Ectodermal cell (in vitro differentiated cells): ENCODE results near the gene NET1.

Experiments used
- H3K27ac ChIP-seq: 2 replicates; pipeline ENCODE4 v1.7.0; 2013; ENCODE audit warnings: mild to moderate bottlenecking, low read depth, low read length; ENCODE audit not compliant: insufficient read depth, poor library complexity, severe bottlenecking
- H3K27me3 ChIP-seq: 2 replicates; pipeline ENCODE4 v1.7.0; 2013; ENCODE audit warnings: mild to moderate bottlenecking, low read length; ENCODE audit not compliant: insufficient read depth, control insufficient read depth, poor library complexity, severe bottlenecking
- H3K36me3 ChIP-seq: one replicate; pipeline ENCODE4 v1.7.0; 2013; ENCODE audit warnings: low read length; ENCODE audit not compliant: control insufficient read depth, insufficient read depth
- H3K4me1 ChIP-seq: one replicate; pipeline ENCODE4 v1.7.0; 2013; ENCODE audit warnings: low read length; ENCODE audit not compliant: control insufficient read depth, insufficient read depth
- H3K4me3 ChIP-seq: 2 replicates; pipeline ENCODE4 v1.7.0; 2013; ENCODE audit warnings: low read depth, low read length, control low read depth; ENCODE audit not compliant: insufficient read depth
- H3K9me3 ChIP-seq: 2 replicates; pipeline ENCODE4 v1.7.0; 2013; ENCODE audit warnings: mild to moderate bottlenecking, low read length, moderate library complexity; ENCODE audit not compliant: control insufficient read depth
- WGBS, 2 experiments: methylation state at CpG; one replicate each; pipeline ENCODE4 v1.1.7; 2013; ENCODE audit warnings: missing lambda C conversion rate in 2 of 2; 5-methylcytosine and 5-hydroxymethylcytosine counted together

The NET1 gene

DNA sequence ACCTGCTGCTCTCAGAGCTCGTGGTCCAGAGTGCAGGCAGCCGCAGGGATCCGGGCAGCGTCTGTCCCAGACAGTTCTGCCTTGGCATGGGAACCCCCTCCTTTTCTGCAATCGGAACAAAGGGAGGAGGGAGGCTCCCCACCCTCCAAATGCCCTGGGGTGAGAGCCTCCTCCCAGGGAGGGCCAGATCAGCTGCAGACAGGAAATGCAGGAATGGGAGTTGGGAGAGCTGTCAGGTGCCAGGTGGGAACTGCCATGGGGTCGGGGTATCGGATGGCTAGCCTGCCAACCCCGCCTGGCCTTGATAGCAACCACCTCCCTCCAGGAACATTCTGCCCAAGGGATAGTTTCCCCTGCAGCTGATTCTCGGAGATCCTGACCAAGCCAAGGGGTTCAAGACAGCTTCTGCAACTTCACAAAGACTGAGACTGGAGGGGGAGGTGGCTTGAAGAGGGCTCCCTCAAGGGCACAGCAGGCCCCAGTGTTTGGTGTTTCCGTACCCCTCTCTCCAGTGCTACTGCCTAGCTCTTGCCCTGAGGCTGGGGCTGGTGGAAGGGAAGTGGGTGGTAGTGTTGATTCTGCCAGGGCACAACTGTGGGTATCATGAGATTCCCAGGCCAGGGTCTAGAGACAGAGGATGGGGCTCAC is 87.3 kb downstream of the NET1 start, which contains the start of gene CALML5:
Gene CALML5 (minus strand): TSS at position 78 of the 648 bp plus-strand sequence. CDS start 132 bp downstream, outside the sequence.
- Histone ChIP-seq H3K27me3 (no peaks in the 10 kb centered on the region), H3K36me3 (no peaks in the 10 kb centered on the region), H3K9me3 (no peaks in the 10 kb centered on the region), H3K27ac (no peak within 1 kb of the TSS), H3K4me3 (no peak within 1 kb of the TSS), H3K4me1 (no peaks in the 10 kb centered on the region)
- WGBS, 2 experiments = 90 to 91% methylated on average over 10 of the region's 10 CpGs

DNA sequence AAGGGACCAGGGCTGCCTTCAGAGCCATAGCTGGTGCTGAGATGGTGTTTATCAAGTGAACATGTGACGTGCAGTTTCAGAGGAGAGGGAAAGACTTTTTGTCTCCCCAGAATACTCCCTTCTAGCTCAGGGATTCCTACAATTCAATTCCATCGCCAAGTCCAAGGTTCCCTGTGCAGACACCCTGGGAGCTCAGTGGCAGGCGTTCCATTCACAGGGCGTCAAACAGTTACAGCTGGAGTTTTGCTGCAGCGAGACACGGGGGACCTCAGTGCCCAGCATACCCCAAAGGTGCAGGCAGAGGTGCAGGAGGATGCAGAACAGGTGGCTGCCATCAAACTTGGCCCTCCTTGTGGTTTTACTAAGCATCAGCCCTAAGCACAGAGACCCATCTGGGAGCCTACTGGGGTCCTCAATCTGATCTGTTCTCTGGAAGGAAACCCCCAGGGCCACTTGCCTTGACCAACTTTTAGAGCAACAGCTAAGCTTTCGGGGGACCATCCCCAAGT is 87.9 kb downstream of the NET1 start:
- Histone ChIP-seq H3K27ac (no peak overlapping the region), H3K4me3 (no peak overlapping the region), H3K36me3 (no peaks in the 10 kb centered on the region), H3K27me3 (no peaks in the 10 kb centered on the region), H3K4me1 (no peaks in the 10 kb centered on the region), H3K9me3 (no peaks in the 10 kb centered on the region)
- 95% methylated on average over 7 of the region's 7 CpGs for WGBS, 2 experiments

DNA sequence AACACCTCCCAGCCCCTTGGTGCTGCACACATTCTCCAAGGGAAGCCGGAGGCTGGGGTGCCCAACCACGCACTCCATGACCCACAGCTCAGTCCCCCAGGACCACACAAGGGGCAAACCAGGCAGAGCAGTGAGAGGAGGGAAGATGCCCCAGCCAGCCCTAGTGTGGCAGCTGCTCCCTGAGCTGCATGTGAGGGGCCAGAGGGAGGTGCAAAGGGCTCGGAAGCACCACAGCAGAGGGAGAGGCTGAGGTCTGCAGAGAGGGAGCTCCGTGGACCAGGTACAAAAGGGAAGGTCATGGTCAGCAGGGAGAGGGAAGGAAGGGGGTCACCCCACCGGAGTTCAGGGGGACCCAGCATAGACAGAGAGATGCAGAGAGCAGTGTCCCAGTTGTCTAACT is 88.6 kb downstream of the NET1 start:
- WGBS, 2 experiments = 83 to 84% methylated on average over 5 of the region's 5 CpGs
- Histone ChIP-seq H3K9me3 (no peaks in the 10 kb centered on the region), H3K4me3 (no peak overlapping the region), H3K4me1 (no peaks in the 10 kb centered on the region), H3K27me3 (no peaks in the 10 kb centered on the region), H3K27ac (no peak overlapping the region), H3K36me3 (no peaks in the 10 kb centered on the region)

DNA sequence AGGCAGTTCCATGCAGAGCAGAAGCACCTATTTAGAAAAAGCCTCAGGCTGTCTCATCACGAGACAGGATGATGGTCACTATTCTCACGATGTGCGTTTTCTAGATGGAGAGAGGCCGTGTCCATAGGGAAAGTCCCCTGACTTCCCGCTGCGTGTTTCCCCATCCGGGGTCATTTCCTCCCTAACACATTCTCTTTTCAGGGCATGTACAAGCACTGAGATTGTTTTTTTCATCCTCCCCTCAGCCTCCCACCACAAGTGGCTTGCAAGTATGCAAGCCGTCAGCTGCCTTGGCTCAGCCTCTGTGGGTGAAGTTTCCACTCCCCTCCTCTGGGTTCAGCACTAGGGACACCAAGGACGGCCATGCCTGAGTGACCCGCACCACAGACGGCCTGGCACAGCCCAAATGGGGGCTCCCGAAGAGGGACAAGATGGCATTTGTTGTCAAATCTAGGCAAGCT is 89.7 kb downstream of the NET1 start:
- 88 to 90% methylated on average over 12 of the region's 12 CpGs for WGBS, 2 experiments

DNA sequence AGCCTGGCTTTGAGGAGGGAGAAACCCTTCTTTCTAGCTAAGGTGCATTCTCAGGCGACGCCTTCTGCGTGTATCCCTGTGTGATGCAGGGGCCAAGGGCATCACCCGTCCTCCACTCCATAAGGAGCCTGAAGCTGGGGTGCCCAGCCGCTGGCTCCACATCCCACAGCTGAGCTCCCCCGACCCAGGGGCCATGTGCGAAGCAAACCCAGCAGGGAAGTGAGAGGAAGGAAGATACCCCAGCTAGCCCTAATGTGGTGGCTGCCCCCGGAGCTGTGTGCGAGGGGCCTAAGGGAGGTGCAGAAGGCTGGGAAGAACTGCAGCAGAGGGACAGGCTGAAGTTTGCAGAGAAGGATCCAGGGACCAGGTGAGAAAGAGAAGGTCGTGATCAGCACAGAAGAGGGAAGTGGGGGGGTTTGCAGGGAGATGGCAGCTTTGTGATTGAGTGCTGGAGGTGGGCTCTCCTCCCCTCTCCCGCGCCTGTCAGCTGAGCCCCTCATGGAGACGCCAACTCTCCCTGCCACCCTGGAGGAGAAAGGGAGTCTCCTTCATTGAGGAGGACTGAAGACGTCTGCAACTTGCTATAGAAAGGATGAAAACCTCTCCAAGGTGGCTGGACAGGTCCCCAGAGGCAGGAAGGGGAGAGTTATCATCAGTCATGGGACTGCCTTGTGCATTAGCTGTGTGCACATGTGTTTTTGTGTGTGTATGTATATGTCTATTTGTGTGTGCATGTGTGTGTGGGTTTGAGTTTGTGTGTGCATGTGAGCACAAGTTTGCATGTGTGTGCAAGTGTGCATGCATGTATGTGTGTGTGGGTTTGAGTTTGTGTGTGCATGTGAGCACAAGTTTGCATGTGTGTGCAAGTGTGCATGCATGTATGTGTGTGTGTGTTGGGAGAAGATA is 90.5 kb downstream of the NET1 start:
- Histone ChIP-seq H3K9me3 (no peaks in the 10 kb centered on the region), H3K36me3 (no peaks in the 10 kb centered on the region), H3K4me3 (no peak overlapping the region), H3K4me1 (no peaks in the 10 kb centered on the region), H3K27me3 (no peaks in the 10 kb centered on the region), H3K27ac (no peak overlapping the region)
- WGBS, 2 experiments = 89 to 93% methylated on average over 13 to 14 of the region's 14 CpGs

More for the DNA sequence above, 89.7 kb downstream of the NET1 start:
- Histone ChIP-seq H3K27ac (no peak overlapping the region), H3K4me3 (no peak overlapping the region), H3K36me3 (no peaks in the 10 kb centered on the region), H3K27me3 (no peaks in the 10 kb centered on the region), H3K9me3 (no peaks in the 10 kb centered on the region), H3K4me1 (no peaks in the 10 kb centered on the region)

DNA sequence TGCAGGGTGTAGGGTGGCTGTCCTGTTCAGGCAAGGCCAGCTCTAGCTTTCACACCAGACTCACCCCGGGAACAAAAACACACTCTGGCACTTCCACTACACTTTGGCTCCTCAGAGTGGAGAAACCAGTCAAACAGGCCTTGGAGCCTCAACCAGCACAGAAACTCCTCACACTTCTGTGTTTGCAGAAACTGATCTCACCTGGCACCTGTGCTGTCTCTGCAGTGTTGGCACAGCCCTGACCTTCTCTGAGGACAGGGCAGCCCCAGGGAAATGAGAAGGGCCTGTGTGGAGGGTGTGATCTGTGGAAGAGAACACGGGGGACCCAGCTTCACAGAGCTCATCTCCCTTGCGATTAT is 91.1 kb downstream of the NET1 start:
- whole genome bisulfite sequencing, 2 experiments = 93% methylated on average over 3 of the region's 3 CpGs

DNA sequence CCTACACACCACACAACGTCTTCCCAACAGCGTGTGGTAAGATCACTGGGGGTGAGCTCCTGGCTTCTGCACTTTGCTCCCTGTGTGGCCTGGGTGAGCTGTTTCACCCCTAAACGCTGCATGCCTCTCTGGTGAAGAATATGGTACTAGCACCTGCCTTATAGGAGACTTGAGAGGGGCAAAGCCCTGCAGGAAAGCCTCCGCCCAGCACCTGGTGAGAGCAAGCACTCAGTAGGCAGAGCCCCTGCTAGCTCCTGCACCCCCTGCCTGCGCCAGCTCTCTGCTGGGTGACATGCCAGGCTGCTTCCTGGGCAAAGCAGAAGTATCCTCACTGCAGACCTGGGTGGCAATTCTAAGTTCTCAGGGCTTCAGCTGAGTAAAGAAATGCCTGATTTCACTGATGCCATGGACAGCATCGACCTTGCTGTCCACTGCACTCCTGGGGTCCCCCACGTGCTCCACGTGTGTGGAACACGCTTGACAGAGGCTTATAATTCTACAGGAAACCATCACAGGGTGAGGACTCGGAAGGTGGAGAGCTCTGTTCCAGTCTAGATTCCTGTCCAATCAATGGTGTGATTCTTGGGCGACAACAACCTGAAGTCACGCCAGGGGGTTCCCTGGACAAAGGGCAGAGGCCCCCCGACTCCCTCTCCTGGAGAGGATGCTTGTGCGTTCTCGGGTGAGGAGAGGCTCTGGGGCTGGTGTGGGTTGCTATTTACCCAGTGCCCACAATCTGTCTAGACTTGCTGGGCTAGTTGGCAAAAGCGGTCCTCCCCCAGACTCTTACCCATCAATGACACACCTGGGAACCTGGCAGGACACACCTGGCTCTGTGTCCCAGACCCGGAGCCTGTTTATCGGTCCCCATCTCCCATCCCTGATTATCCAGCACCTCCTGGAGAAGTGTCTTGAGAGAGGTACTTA is 92.1 kb downstream of the NET1 start:
- Histone ChIP-seq H3K9me3 (no peaks in the 10 kb centered on the region), H3K4me1 (no peaks in the 10 kb centered on the region), H3K27ac (no peak overlapping the region), H3K27me3 (no peaks in the 10 kb centered on the region), H3K36me3 (no peaks in the 10 kb centered on the region), H3K4me3 (no peak overlapping the region)
- 91 to 93% methylated on average over 18 of the region's 18 CpGs for WGBS, 2 experiments

More for the DNA sequence above, 91.1 kb downstream of the NET1 start:
- Histone ChIP-seq H3K36me3 (no peaks in the 10 kb centered on the region), H3K4me3 (no peak overlapping the region), H3K4me1 (no peaks in the 10 kb centered on the region), H3K9me3 (no peaks in the 10 kb centered on the region), H3K27ac (no peak overlapping the region), H3K27me3 (no peaks in the 10 kb centered on the region)

DNA sequence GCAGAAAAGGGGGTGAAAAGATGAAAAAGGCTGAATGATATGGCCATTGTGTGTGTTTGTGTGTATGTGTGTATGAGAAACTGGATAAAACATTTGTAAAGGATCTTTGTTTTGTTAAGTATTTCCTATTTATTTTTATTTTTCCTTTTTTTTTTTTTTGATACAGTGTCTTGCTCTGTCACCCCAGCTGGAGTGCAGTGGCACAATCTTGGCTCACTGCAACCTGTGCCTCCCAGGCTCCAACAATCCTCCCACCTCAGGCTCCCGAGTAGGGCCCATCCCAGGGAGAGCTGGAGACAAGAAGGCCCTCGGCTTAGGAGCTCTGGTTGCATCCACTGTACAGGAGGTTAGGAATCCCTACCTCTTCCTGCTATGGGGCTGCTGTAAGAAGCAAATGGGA is 93.9 kb downstream of the NET1 start:
- 87 to 96% methylated on average over 2 of the region's 2 CpGs for WGBS, 2 experiments
- Histone ChIP-seq H3K4me1 (no peaks in the 10 kb centered on the region), H3K4me3 (no peak overlapping the region)

DNA sequence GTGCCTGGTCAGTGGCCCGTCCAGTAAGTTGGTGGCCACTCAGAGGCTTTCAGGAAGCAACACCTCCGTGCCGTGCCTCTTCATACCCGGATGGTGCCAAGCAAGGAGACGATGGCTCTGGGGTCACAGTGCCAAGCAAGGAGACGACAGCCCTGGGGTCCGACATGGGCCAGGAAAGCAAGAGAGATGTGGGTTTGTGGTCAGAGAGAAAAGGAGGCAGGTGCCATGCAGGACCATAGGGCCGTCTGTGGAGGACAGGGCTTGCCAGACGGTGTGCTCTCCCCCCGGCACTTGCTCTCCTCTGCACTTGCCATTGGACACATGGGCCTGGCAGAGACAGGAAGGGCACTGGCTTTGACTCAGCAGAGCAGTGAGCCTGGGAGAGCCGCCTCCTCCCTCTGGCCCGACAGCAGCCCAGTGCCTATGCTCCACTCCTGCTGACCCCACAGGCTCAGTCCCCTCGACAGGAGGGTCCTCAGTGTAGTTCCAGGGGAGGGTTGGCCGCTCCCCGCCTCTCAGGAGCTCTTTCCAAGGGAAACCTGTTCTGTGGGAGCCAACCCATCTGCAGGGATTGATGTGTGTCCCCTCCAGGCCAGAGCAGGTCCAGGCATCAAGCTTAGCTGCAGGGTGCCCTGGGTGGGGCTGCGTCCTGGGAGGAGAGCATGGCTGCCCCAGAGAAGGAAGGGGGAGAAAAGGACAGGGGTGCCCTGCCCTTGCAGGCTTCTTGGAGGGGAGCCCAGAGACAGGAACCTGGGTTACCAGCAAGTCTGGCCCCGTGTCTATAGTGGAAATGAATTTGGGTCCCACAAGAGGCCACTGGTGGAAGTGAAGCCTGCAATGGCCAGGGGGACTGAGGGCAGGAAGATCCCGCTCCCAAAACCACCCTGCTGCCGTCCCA is 94.6 kb downstream of the NET1 start:
- Histone ChIP-seq H3K4me3 (no peak overlapping the region), H3K36me3 (no peaks in the 10 kb centered on the region), H3K27ac (no peak overlapping the region), H3K4me1 (peaks cover under 1% of the 10 kb centered on the region), H3K27me3 (no peaks in the 10 kb centered on the region), H3K9me3 (no peaks in the 10 kb centered on the region)
- WGBS, 2 experiments = 93 to 94% methylated on average over 19 of the region's 19 CpGs

More for the DNA sequence above, 93.9 kb downstream of the NET1 start:
- Histone ChIP-seq H3K36me3 (no peaks in the 10 kb centered on the region), H3K27me3 (no peaks in the 10 kb centered on the region), H3K9me3 (no peaks in the 10 kb centered on the region), H3K27ac (no peak overlapping the region)
